ENCODE results near the gene S100PBP.
"Not testable (repeated sequence)": the region's sequence is repeated elsewhere in the genome, so short reads cannot be mapped to it uniquely, and the experiment has no call there.

Gene S100PBP

GRCh38 chr1:32798679-32799416 lies 18.6 kb upstream of the S100PBP start:
- peak; percentile 42 for DNase-seq (ENCODE audit: low spot score)
- in situ Hi-C loops (cut with MboI; ENCODE audit: low sequenced_read_pairs, unreplicated experiment), result no loop called here
- no peak for TF ChIP-seq CTCF (IDR thresholded peaks at IDR 0.05; ENCODE audit: borderline replicate concordance, control extremely low read depth, extremely low read depth, insufficient read depth, missing control alignments)

GRCh38 chr1:32801096-32801715 lies 16.2 kb upstream of the S100PBP start:
- no peak for DNase-seq (ENCODE audit: low spot score)
- in situ Hi-C loops (cut with MboI; ENCODE audit: low sequenced_read_pairs, unreplicated experiment), result no loop called here
- TF ChIP-seq CTCF (IDR thresholded peaks at IDR 0.05; ENCODE audit: borderline replicate concordance, control extremely low read depth, extremely low read depth, insufficient read depth, missing control alignments), result no peak

- in situ Hi-C loops (cut with MboI; ENCODE audit: low sequenced_read_pairs, unreplicated experiment); DNase-seq (ENCODE audit: low spot score): not testable (repeated sequence)
Measured at GRCh38 chr1:32804460-32804859, 13.0 kb upstream of the S100PBP start.

- in situ Hi-C loops (cut with MboI; ENCODE audit: low sequenced_read_pairs, unreplicated experiment), result no loop called here
- TF ChIP-seq CTCF (IDR thresholded peaks at IDR 0.05; ENCODE audit: borderline replicate concordance, control extremely low read depth, extremely low read depth, insufficient read depth, missing control alignments), result no peak
- no peak for DNase-seq (ENCODE audit: low spot score)
Measured at GRCh38 chr1:32806290-32806689, 11.2 kb upstream of the S100PBP start.

GRCh38 chr1:32806910-32807523 lies 10.4 kb upstream of the S100PBP start:
- in situ Hi-C loops (cut with MboI; ENCODE audit: low sequenced_read_pairs, unreplicated experiment), result no loop called here
- no peak for DNase-seq (ENCODE audit: low spot score)
- no peak for TF ChIP-seq CTCF (IDR thresholded peaks at IDR 0.05; ENCODE audit: borderline replicate concordance, control extremely low read depth, extremely low read depth, insufficient read depth, missing control alignments)

GRCh38 chr1:32808580-32808979 lies 8.9 kb upstream of the S100PBP start:
- no peak for TF ChIP-seq CTCF (IDR thresholded peaks at IDR 0.05; ENCODE audit: borderline replicate concordance, control extremely low read depth, extremely low read depth, insufficient read depth, missing control alignments)
- in situ Hi-C loops (cut with MboI; ENCODE audit: low sequenced_read_pairs, unreplicated experiment), result no loop called here
- no peak for DNase-seq (ENCODE audit: low spot score)

GRCh38 chr1:32810358-32810757 lies 7.1 kb upstream of the S100PBP start:
- in situ Hi-C loops (cut with MboI; ENCODE audit: low sequenced_read_pairs, unreplicated experiment), result no loop called here
- TF ChIP-seq CTCF (IDR thresholded peaks at IDR 0.05; ENCODE audit: borderline replicate concordance, control extremely low read depth, extremely low read depth, insufficient read depth, missing control alignments), result no peak
- DNase-seq (ENCODE audit: low spot score), result no peak
